Keratinocyte (primary cell): Measurements from ENCODE around the gene MID1.

Experiments used
- CTCF ChIP-seq, 3 experiments: IDR thresholded peaks in 1 of 3; conservative IDR thresholded peaks in 1 of 3; optimal IDR thresholded peaks in 1 of 3; 2 replicates in 2 of 3; 3 replicates in 1 of 3; pipeline versions ENCODE3 to v1.5.1; 2011; ENCODE audit warnings: low read length in 3 of 3, mild to moderate bottlenecking in 3 of 3, moderate library complexity in 2 of 3, control low read depth in 1 of 3, inconsistent platforms in 1 of 3; ENCODE audit not compliant: insufficient read depth in 2 of 3; ENCODE audit errors: extremely low read depth in 1 of 3
- EZH2 ChIP-seq: IDR thresholded peaks from one replicate; pipeline ENCODE4 v1.6.1; 2012; ENCODE audit warnings: inconsistent platforms, mild to moderate bottlenecking, low read length, moderate library complexity

- no peak for TF ChIP-seq CTCF (optimal IDR thresholded peaks at IDR 0.05 in 1 of 3, IDR thresholded peaks at IDR 0.05 in 1 of 3, conservative IDR thresholded peaks at IDR 0.05 in 1 of 3; ENCODE audit: extremely low read depth in 1 of 3, insufficient read depth in 2 of 3, low read length in 3 of 3)
- no peak for TF ChIP-seq EZH2
These were observed 31.3 kb downstream of the MID1 start for GRCh38 chrX:10589098-10589497.
